Activated T-helper 1 cell treated with Interleukin-2 at 50 U/mL for 16 hours (primary cell): Measurements from ENCODE around the gene STXBP5L.
A peak's percentile ranks its signal among the peaks of the same experiment; 100 is the strongest.
"Not testable (repeated sequence)": the region's sequence is repeated elsewhere in the genome, so short reads cannot be mapped to it uniquely, and the experiment has no call there.

Experiments
- DNase-seq: peaks from one replicate; pipeline ENCODE4 v3.0.0-alpha.2; 2020; ENCODE audit warnings: low read depth

STXBP5L gene

DNA sequence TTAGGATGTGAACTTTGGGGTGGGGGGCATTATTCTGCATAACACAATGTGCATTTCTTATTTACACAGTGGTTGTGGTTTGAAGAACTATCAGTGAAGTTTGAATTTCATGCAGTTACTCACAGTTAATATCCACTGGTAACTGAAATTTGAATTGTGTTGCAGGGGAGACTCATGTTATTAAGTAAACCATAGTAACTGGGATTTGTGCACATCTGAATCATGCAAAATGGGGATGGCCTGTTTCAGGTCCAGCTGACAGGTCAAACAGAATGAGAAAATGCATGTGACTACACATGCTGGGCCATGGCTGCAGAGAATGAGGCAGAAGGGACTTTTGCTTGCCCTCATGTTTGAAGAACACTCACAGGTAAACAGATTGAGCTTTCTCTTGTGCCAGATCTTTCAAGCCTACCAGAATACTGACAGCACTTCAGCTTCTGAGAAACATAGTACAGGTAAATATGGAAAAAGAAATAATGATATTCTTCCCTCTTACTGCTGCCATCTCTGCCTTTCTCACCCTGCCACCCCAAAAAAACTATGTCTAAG, 522.7 kb downstream of the STXBP5L start:
- DNase-seq, result no peak

DNA sequence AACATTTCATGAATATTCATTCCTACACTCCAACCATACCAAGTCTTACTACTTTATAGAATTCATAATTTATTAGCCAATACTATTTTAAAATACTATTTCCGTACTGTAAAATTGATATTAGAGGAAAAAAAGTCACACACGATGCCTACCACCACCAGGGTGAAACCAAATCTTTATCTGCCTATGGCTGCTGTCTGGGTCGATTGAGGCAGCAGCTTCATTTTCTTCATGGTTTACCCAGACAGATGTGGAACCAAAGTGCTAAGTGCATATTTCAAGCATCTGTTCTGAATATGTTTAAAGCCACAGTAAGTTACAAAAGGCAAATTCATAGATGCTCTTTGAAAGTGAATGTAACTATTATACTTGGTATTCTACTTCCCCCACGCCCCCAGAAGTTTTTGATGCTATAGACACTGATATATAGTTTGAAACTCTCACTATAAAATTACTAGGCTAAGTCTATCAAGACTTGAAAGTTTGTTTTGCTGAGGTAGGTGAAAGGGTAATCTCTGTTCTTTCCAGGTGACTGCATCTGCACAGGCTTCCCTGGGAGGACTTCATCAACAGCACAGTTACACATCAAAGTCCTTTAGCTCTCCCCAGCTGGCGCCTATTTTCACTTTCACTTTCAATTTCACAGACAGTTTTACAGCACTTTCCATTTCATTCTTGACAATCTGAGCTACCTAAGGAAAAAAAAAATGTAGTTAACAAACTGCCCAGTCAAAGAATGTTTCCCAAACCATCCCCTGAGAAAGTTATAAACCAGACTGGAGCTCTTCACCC, 523.9 kb downstream of the STXBP5L start:
- DNase-seq, result peak; percentile 5

DNA sequence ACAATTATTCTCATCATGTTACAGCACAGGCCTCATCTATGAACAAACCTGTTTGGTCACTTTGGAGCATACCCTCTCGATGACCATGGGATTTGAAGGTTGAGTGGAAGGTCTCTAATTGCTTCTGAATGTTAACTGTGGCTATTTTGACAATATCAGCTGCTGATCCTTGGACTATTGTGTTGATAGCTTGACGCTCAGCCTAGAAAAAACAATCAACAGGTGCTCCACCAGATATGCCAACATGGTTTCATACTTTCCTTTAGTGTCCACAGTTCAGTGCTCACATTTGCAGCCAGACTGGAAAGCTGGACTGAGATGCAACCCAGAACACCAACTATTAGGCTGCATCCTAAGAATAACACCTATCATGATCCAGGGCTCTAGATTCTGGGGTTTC, 528.1 kb downstream of the STXBP5L start:
- DNase-seq, result no peak

DNA sequence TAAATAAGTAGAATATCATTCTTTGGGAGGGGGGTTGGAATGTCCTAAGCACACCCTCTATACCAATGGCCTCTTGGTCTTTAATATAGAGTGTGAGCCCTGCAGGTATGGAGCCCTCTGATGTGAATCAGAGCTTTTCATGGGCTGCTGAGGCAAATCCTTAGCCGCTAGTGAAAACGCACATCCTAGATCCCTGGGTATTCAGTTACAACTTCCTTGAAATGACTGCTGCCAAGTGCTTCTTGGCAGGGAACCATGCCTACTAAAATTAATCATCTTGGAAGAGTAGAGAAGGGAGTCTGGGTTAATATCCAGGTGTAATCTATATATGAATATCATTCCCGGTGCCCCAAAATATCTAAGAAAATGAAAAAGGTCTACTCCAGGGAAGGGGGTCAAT, 528.6 kb downstream of the STXBP5L start:
- DNase-seq, result no peak

DNA sequence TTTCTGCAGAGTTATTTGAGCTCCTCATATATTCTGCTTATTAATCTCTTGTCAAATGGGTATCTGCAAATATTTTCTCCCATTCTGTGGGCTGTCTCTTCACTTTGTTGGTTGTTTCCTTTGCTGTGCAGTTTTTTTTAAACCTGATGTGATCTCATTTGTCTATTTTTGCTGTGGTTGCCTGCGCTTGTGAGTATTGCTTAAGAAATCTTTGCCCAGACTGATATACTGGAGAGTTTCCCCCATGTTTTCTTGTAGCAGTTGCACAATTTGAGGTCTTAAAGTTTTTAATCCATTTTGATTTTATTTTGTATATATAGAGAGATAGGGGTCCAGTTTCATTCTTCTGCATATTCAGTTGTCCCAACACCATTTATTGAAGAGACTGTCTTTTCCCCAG, 535.5 kb downstream of the STXBP5L start:
- no peak for DNase-seq

DNA sequence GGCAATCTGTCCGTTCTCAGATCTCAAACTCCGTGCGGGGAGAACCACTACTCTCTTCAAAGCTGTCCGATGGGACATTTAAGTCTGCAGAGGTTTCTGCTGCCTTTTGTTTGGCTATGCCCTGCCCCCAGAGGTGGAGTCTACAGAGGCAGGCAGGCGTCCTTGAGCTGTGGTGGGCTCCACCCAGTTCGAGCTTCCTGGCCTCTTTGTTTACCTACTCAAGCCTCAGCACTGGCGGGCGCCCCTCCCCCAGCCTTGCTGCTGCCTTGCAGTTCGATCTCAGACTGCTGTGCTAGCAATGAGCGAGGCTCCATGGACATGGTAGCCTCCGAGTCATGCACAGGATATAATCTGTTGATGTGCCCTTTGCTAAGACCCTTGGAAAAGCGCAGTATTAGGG, 543.7 kb downstream of the STXBP5L start:
- DNase-seq, result not testable (repeated sequence)

DNA sequence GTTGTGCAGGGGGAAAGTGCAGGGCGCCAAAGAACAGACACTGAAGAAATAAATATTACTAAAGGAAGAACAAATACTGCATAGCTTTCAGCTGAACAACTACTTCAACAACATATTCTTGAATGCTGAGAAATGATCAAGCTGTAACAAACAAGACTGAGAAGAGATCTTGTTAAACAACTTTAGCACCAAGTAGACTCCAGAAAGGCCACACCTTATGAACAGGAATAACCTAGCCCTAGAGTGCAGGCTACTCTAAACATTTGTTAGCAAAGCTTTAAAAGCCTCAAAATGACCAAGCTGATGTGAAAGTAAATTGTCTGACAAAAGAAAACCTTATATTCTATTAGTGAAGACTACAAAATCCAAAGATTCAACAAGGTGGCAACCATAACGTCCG, 554.6 kb downstream of the STXBP5L start:
- DNase-seq, result no peak

DNA sequence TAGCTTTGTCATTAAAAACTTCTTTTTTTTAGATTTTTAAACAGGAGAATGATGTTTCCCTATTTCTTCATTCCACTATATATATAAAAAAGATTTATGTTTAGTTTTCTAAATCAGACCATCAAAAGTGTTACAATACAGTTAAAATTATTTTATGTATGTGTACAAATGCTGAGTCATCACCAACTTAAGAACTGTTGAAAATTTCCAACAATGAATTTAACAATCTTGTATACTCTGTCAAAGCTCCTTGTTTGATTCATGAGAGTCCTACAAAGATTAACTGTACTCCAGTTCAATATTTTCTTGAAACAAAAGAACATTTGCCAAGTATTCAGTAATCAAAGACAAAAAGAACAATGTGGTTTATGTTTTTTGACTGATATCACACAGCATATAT, 555.7 kb downstream of the STXBP5L start:
- no peak for DNase-seq

DNA sequence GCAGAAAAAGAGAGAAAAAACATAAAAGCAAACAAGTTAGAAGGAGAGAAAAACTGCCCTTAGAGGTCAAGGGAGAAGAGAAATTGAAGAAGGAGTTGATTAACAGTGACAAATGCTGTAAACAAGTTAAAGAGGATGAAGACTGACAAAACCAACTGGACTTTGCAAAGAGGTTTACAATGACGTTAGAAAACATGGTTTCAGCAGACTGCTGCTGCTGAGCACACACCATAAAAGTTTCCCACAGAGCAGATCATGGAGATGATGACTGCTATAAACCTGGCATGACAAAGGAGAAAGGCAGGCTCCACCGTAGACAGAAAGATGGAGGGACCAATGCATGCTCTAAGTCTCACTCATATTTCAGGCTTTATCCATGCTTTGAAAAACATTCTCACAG, 559.1 kb downstream of the STXBP5L start:
- no peak for DNase-seq

DNA sequence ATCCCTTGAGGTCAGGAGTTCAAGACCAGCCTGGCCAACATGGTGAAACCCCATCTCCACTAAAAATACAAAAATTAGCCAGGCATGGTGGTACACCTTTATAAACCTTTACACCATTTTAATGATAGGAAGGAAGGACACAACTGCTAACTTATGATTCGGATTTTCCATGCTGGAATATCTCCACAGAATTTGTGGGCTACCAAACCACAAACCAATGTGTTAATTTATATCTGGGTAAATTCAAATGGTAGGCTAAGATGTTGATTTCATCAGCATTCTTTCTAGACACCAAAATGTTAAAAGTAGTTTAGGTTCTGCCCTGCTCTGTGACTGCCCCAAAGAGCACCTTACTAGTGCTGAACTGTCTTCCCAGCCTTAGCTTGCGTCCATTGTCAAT, 565.0 kb downstream of the STXBP5L start:
- no peak for DNase-seq
